SK-N-MC (cell line): Measurements from ENCODE around the gene IDE.

ENCODE experiments used
- DNase-seq: peaks from one replicate; pipeline ENCODE4 v3.0.0-alpha.2; 2011; ENCODE audit warnings: low read depth, low spot score
- H3K27ac ChIP-seq: fragments of 200-600 bp; sonication (generic); 2 replicates; pipeline ENCODE4 v1.5.1; 2016; ENCODE audit warnings: mixed run types
- H3K36me3 ChIP-seq: fragments of 200-600 bp; sonication (generic); 2 replicates; pipeline ENCODE4 v1.6.1; 2017; ENCODE audit warnings: antibody characterized with exemption, low read length, mixed read lengths; ENCODE audit not compliant: insufficient read depth
- H3K4me3 ChIP-seq: fragments of 200-600 bp; sonication (generic); 2 replicates; pipeline ENCODE4 v1.5.1; 2016
- H3K9ac ChIP-seq: fragments of 200-600 bp; sonication (generic); 2 replicates; pipeline ENCODE4 v1.8.0; 2017; ENCODE audit warnings: mixed run types, mixed read lengths; ENCODE audit not compliant: insufficient read length
- H3K9me3 ChIP-seq: fragments of 200-600 bp; sonication (generic); 2 replicates; pipeline ENCODE4 v1.6.1; 2017; ENCODE audit warnings: low read depth, mild to moderate bottlenecking, antibody characterized with exemption, low read length, moderate library complexity, mixed read lengths
- EZH2 ChIP-seq: fragments of 200-600 bp; sonication (generic); IDR thresholded peaks from one replicate; pipeline ENCODE4 v1.6.1; 2017; ENCODE audit warnings: antibody characterized with exemption
- FOXP2 ChIP-seq: optimal IDR thresholded peaks from 2 replicates; pipeline ENCODE3; 2011; ENCODE audit warnings: mild to moderate bottlenecking, moderate library complexity; ENCODE audit not compliant: insufficient read depth; ENCODE audit errors: extremely low read length, control extremely low read depth
- POLR2AphosphoS5 ChIP-seq: IDR thresholded peaks from 2 replicates; pipeline ENCODE4 v1.6.1; 2012; ENCODE audit warnings: mild to moderate bottlenecking, low read depth, low read length, borderline replicate concordance

Gene IDE

GRCh38 chr10:92530891-92531535, 42.9 kb downstream of the IDE start:
- no peak overlapping the region for H3K4me3 ChIP-seq
- H3K36me3 ChIP-seq = no peaks in the 10 kb centered on the region

DNA sequence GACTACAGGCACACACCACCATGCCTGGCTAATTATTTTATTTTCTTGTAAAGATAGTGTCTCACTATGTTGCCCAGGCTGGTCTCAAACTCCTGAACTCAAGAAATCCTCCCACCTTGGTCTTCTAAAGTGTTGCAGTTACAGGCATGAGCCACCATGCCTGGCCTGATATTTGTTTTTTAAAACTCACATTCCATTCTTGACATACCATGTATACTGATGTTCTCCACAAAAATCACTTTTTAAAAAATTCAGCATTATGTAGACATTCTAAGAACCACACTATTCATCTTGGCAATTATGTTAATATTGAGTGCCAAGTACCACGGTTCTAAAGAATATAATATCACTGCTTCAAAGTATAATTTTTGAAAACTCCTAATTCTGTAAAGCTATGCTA, 43.5 kb downstream of the IDE start:
- no peaks in the 10 kb centered on the region for H3K36me3 ChIP-seq
- TF ChIP-seq POLR2AphosphoS5 = no peak
- no peak for TF ChIP-seq EZH2
- TF ChIP-seq FOXP2 = no peak
- DNase-seq = no peak

More at GRCh38 chr10:92530891-92531535, 42.9 kb downstream of the IDE start:
- Histone ChIP-seq H3K9me3 (no peaks in the 10 kb centered on the region), H3K9ac (no peak overlapping the region), H3K27ac (no peak overlapping the region)
- TF ChIP-seq EZH2 = no peak
- TF ChIP-seq FOXP2 = no peak
- TF ChIP-seq POLR2AphosphoS5 = no peak
- no peak for DNase-seq

GRCh38 chr10:92527716-92528115, 46.2 kb downstream of the IDE start:
- no peaks in the 10 kb centered on the region for H3K9me3 ChIP-seq
- H3K36me3 ChIP-seq = no peaks in the 10 kb centered on the region
- no peak for DNase-seq
- TF ChIP-seq FOXP2 (no peak), EZH2 (no peak), POLR2AphosphoS5 (no peak)
- no peak overlapping the region for H3K9ac ChIP-seq
- H3K27ac ChIP-seq = no peak overlapping the region
- no peak overlapping the region for H3K4me3 ChIP-seq

More for the DNA sequence above, 43.5 kb downstream of the IDE start:
- no peak overlapping the region for H3K9ac ChIP-seq
- H3K9me3 ChIP-seq = no peaks in the 10 kb centered on the region
- H3K27ac ChIP-seq = no peak overlapping the region
- no peak overlapping the region for H3K4me3 ChIP-seq

DNA sequence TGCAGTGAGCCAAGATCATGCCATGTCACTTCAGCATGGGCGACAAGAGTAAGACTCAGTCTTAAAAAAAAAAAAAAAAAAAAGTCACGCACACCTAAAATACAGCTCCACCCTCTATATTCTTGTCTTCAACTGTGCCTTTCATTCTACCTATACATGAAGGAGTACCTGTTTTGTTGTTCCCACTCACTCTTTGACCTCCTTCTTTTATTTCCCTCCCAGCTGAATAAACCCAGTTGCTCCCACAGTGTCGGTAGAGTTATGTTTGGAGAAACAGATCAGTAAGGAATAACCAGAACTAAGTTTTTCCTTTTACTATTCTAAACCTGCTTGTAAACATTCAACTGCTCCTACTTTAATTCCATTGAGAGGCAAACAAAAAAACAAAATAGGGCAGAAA, 50.3 kb downstream of the IDE start:
- Histone ChIP-seq H3K36me3 (no peaks in the 10 kb centered on the region), H3K9ac (no peak overlapping the region), H3K27ac (no peak overlapping the region), H3K9me3 (no peaks in the 10 kb centered on the region), H3K4me3 (no peak overlapping the region)
- no peak for TF ChIP-seq POLR2AphosphoS5
- TF ChIP-seq EZH2 = no peak
- no peak for TF ChIP-seq FOXP2
- DNase-seq = no peak

DNA sequence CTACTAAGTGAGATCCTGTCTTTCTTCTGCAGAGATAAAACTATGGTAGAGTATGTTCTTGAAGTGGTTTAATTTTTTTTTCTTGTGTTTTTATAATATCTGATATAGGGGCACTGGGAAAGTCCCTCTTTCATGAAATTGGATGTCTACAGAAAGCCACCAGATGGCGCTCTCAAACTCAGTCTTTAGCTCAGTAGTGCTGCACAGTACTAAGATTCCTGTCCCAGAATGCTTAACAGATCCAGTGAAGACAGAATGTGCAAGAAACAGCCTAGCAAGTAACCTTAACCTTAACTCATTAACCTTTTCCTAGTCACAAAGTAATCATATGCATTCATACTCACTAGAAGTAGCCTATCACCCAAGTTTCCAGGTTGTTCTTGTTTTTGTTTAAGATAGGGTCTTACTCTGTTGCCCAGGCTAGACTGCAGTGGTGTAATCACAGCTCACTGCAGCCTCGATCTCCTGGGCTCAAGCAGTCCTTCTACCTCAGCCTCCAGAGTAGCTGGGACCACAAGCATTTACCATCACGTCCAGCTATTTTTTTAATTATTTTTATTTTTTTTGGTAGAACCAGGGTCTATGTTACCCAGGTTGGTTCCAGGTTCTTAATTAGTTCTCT, 56.7 kb downstream of the IDE start:
- H3K9me3 ChIP-seq = no peaks in the 10 kb centered on the region
- no peaks in the 10 kb centered on the region for H3K36me3 ChIP-seq
- H3K9ac ChIP-seq = no peak overlapping the region
- peak; percentile 26 for DNase-seq
- H3K27ac ChIP-seq = no peak overlapping the region
- TF ChIP-seq FOXP2 = no peak
- TF ChIP-seq POLR2AphosphoS5 = no peak
- no peak for TF ChIP-seq EZH2
- H3K4me3 ChIP-seq = no peak overlapping the region

- TF ChIP-seq EZH2 = no peak
- TF ChIP-seq POLR2AphosphoS5 = no peak
- TF ChIP-seq FOXP2 = no peak
- Histone ChIP-seq H3K9ac (no peak overlapping the region), H3K36me3 (no peaks in the 10 kb centered on the region), H3K27ac (no peak overlapping the region), H3K9me3 (no peaks in the 10 kb centered on the region), H3K4me3 (no peak overlapping the region)
- DNase-seq = no peak
Observed at GRCh38 chr10:92508866-92509265, 65.0 kb downstream of the IDE start.

DNA sequence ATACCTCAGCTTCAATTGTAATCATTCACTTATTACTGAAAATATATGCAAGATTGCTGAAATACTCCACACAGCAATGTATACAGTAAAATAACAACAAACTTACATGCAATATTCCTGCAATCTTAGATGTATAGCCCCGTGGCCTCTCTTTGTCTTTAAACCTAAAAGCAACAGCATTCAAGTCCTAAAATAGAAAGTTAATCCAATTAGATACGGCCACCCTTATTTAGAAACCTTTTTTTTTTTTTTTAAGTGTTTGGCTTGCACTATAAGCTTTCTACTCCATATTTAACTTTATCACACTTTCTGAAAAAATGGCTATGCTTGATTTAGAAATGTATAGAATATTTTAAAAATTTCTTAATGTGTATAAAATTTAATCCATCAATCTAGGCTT, 67.6 kb downstream of the IDE start:
- Histone ChIP-seq H3K9ac (peak overlapping the region; percentile 32), H3K27ac (no peak overlapping the region), H3K4me3 (peak overlapping the region; percentile 38), H3K36me3 (no peaks in the 10 kb centered on the region), H3K9me3 (no peaks in the 10 kb centered on the region)
- DNase-seq = no peak
- TF ChIP-seq EZH2 (no peak), POLR2AphosphoS5 (no peak), FOXP2 (no peak)

DNA sequence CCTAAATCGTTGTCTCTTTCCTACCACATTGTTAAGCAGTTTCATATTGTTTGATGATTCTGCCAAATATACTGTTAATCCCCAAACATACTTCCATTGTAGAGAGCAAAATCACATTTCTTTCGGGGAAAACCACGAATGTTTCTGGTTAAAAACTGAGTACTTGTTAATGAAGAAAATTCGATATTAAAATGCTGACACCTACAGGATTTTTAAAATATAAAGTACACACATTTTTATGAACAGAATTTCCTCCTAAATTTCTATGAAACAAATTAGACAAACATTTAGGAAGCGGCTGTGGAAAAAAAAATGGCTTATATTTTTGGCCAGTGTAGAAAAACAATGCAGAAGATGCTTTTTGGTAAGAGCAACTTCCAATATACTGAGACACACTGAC, 68.8 kb downstream of the IDE start:
- no peak overlapping the region for H3K9ac ChIP-seq
- no peak overlapping the region for H3K4me3 ChIP-seq
- H3K9me3 ChIP-seq = no peaks in the 10 kb centered on the region
- H3K27ac ChIP-seq = peak overlapping the region; percentile 42; the same call in 1 of the 2 replicates
- TF ChIP-seq POLR2AphosphoS5 = no peak
- no peak for TF ChIP-seq FOXP2
- no peak for TF ChIP-seq EZH2
- DNase-seq = no peak
- no peaks in the 10 kb centered on the region for H3K36me3 ChIP-seq
